ENCODE data around the gene DIS3L2.

DNA sequence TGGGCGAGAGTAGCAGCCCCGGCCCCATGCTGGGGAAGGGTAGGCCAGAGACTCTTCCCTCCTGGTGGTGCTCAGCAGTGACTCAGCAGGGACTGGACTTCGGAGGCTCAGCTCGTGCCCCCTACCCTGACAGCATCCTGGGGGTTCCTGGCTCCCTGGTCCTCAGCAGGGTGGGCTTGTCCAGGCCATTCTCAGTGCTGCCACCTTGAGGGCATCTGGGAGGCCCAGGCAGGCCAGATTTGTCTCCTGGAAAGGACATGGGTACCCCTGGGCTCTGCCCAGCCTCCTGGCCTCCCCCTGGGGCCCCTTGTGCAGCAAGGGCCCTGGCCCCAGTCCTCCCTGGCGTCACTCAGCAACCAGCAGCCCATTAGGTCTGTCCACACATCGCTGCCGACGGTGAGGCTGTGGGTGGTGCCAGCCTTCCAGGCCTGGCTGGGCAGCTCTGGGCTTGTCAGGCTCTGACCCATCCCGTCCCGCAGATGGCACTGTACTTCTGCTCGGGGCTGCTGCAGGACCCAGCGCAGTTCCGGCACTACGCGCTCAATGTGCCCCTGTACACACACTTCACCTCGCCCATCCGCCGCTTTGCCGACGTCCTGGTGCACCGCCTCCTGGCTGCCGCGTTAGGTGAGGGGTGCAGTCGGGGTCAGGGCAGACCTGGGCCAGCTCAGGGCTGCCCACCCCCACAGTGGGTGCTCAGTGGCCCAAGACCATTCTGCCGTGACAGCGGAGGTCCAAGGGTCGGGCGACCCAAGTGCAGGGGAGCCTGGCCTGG lies 372.0 kb downstream of the DIS3L2 start:
- no peak for TF ChIP-seq HDGF (IDR thresholded peaks at IDR 0.05; ENCODE audit: borderline replicate concordance)
- no peak for TF ChIP-seq BHLHE40 (IDR thresholded peaks at IDR 0.05; ENCODE audit: borderline replicate concordance)
- TF ChIP-seq TARDBP (IDR thresholded peaks at IDR 0.05): no peak
- no peak for TF ChIP-seq ELF4 (IDR thresholded peaks at IDR 0.05)

Measured in HEK293T (cell line).